ENCODE measurements around the gene PFKFB2. TPM values are rescaled to one million over a fixed set of nuclear protein-coding genes. Genes with fewer than 3 reads are reported as not detected.

PFKFB2 gene
- 10 to 100 TPM; 20.0 to 38.5 (median 25.8) TPM for polyA plus RNA-seq
- long read RNA-seq, donor 1 = 0 reads
- long read RNA-seq, donor 2, full-length matches to known transcripts = 2 of 2 reads
- long read RNA-seq, donor 2, partial matches to known transcripts = 0 of 2 reads
- long read RNA-seq, donor 2, other reads (novel, unspliced or antisense) = 0 of 2 reads
- long read RNA-seq, donor 3 = 0 reads
- long read RNA-seq, donor 4 = 0 reads
- long read RNA-seq, donor 5 = 0 reads
- long read RNA-seq, donor 6, full-length matches to known transcripts = 3 of 10 reads
- long read RNA-seq, donor 6, partial matches to known transcripts = 7 of 10 reads
- long read RNA-seq, donor 6, other reads (novel, unspliced or antisense) = 0 of 10 reads
- long read RNA-seq, donor 7 = 0 reads
- long read RNA-seq, donor 8 = 0 reads
- long read RNA-seq, donor 9, full-length matches to known transcripts = 1 of 1 reads
- long read RNA-seq, donor 9, partial matches to known transcripts = 0 of 1 reads
- long read RNA-seq, donor 9, other reads (novel, unspliced or antisense) = 0 of 1 reads
- long read RNA-seq, donor 10, full-length matches to known transcripts = 1 of 1 reads
- long read RNA-seq, donor 10, partial matches to known transcripts = 0 of 1 reads
- long read RNA-seq, donor 10, other reads (novel, unspliced or antisense) = 0 of 1 reads

- peak; percentile 99 to 100 for DNase-seq
- Histone ChIP-seq H3K27me3 (ENCODE audit: control insufficient read depth in 3 of 3, insufficient read depth in 3 of 3, low read length in 3 of 3) (no peaks in the 10 kb centered on the region), H3K9me3 (ENCODE audit: control insufficient read depth in 2 of 2, insufficient read depth in 1 of 2, low read depth in 1 of 2, low read length in 1 of 2) (no peaks in the 10 kb centered on the region), H3K4me3 (ENCODE audit: low read depth in 1 of 3, low read length in 3 of 3) (peak within 1 kb of the TSS; percentile 77 to 84 (median 78)), H3K36me3 (ENCODE audit: control insufficient read depth in 3 of 3, insufficient read depth in 2 of 3, low read depth in 1 of 3, low read length in 3 of 3) (peaks cover 0 to 4% (median 4%) of the 10 kb centered on the region in 3 donors), H3K4me1 (ENCODE audit: control insufficient read depth in 3 of 3, insufficient read depth in 2 of 3, low read depth in 1 of 3, low read length in 2 of 3) (peaks cover 1 to 49% (median 8%) of the 10 kb centered on the region in 3 donors), H3K27ac (ENCODE audit: low read depth in 1 of 3, low read length in 2 of 3) (peak within 1 kb of the TSS; percentile 92 to 98 (median 96))
- 1 to 3% (median 2%) methylated on average over 55 to 56 of the region's 56 CpGs for WGBS, 3 donors
- no peak for FAIRE-seq
Observed at GRCh38 chr1:207052911-207053769, at the start of gene PFKFB2. PFKFB2 (plus strand) TSS chr1:207053275; CDS start chr1:207054718, 1,443 bp downstream.

- DNase-seq = peak; percentile 88 to 95
- Histone ChIP-seq H3K27ac (ENCODE audit: low read depth in 1 of 3, low read length in 2 of 3) (peak overlapping the region; percentile 80 to 81 (median 80)), H3K36me3 (ENCODE audit: control insufficient read depth in 3 of 3, insufficient read depth in 2 of 3, low read depth in 1 of 3, low read length in 3 of 3) (peaks cover 0 to 6% (median 0%) of the 10 kb centered on the region in 3 donors), H3K9me3 (ENCODE audit: control insufficient read depth in 2 of 2, insufficient read depth in 1 of 2, low read depth in 1 of 2, low read length in 1 of 2) (peaks cover 0 to 11% of the 10 kb centered on the region in 2 donors), H3K4me3 (ENCODE audit: low read depth in 1 of 3, low read length in 3 of 3) (no peak overlapping the region), H3K4me1 (ENCODE audit: control insufficient read depth in 3 of 3, insufficient read depth in 2 of 3, low read depth in 1 of 3, low read length in 2 of 3) (peaks cover 0 to 73% (median 22%) of the 10 kb centered on the region in 3 donors), H3K27me3 (ENCODE audit: control insufficient read depth in 3 of 3, insufficient read depth in 3 of 3, low read length in 3 of 3) (no peaks in the 10 kb centered on the region)
- no peak for FAIRE-seq
- 6 to 32% (median 14%) methylated on average over 9 of the region's 9 CpGs for WGBS, 3 donors
Observed at GRCh38 chr1:207004931-207005830, 47.9 kb upstream of the PFKFB2 start.

- peaks cover 0 to 11% of the 10 kb centered on the region in 2 donors for H3K9me3 ChIP-seq (ENCODE audit: control insufficient read depth in 2 of 2, insufficient read depth in 1 of 2, low read depth in 1 of 2, low read length in 1 of 2)
- no peak for DNase-seq
- peaks cover 0 to 6% (median 0%) of the 10 kb centered on the region in 3 donors for H3K36me3 ChIP-seq (ENCODE audit: control insufficient read depth in 3 of 3, insufficient read depth in 2 of 3, low read depth in 1 of 3, low read length in 3 of 3)
- no peak for FAIRE-seq
- H3K4me1 ChIP-seq (ENCODE audit: control insufficient read depth in 3 of 3, insufficient read depth in 2 of 3, low read depth in 1 of 3, low read length in 2 of 3) = peaks cover 0 to 79% (median 26%) of the 10 kb centered on the region in 3 donors
- H3K4me3 ChIP-seq (ENCODE audit: low read depth in 1 of 3, low read length in 3 of 3) = no peak overlapping the region
- no peaks in the 10 kb centered on the region for H3K27me3 ChIP-seq (ENCODE audit: control insufficient read depth in 3 of 3, insufficient read depth in 3 of 3, low read length in 3 of 3)
- 40 to 73% (median 54%) methylated on average over 3 of the region's 3 CpGs for WGBS, 3 donors
- peak overlapping the region; percentile 80 to 81 (median 80) for H3K27ac ChIP-seq (ENCODE audit: low read depth in 1 of 3, low read length in 2 of 3)
Observed at GRCh38 chr1:207006083-207006482, 47.0 kb upstream of the PFKFB2 start.

DNA sequence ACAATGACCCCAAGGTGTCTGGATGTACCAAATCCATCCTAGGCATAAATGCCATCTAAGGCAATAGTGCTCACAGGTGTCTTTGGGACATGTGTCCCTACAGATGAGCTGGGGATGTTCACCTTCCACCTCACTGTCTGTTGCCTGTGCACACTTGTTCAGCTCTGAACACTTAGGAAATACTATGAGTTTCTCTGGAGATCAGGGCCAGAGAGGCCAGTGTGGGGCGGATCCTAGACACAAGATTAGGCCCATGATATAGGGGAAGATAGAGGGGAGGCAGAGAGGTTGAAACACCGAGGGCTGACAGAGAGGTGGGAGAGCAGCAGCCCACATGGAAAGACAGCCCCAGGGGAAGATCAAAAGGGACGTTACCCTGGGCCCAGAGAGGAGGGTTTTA lies 46.2 kb upstream of the PFKFB2 start:
- DNase-seq = peak in 1 of 2 donors; percentile 21
- WGBS, 3 donors = 44 to 58% (median 44%) methylated on average over 3 of the region's 3 CpGs
- Histone ChIP-seq H3K27me3 (ENCODE audit: control insufficient read depth in 3 of 3, insufficient read depth in 3 of 3, low read length in 3 of 3) (no peaks in the 10 kb centered on the region), H3K9me3 (ENCODE audit: control insufficient read depth in 2 of 2, insufficient read depth in 1 of 2, low read depth in 1 of 2, low read length in 1 of 2) (peaks cover 0 to 11% of the 10 kb centered on the region in 2 donors), H3K4me3 (ENCODE audit: low read depth in 1 of 3, low read length in 3 of 3) (no peak overlapping the region), H3K27ac (ENCODE audit: low read depth in 1 of 3, low read length in 2 of 3) (peak overlapping the region; percentile 28 to 73 (median 51)), H3K36me3 (ENCODE audit: control insufficient read depth in 3 of 3, insufficient read depth in 2 of 3, low read depth in 1 of 3, low read length in 3 of 3) (peaks cover 0 to 6% (median 0%) of the 10 kb centered on the region in 3 donors), H3K4me1 (ENCODE audit: control insufficient read depth in 3 of 3, insufficient read depth in 2 of 3, low read depth in 1 of 3, low read length in 2 of 3) (peaks cover 0 to 71% (median 23%) of the 10 kb centered on the region in 3 donors)
- no peak for FAIRE-seq

DNA sequence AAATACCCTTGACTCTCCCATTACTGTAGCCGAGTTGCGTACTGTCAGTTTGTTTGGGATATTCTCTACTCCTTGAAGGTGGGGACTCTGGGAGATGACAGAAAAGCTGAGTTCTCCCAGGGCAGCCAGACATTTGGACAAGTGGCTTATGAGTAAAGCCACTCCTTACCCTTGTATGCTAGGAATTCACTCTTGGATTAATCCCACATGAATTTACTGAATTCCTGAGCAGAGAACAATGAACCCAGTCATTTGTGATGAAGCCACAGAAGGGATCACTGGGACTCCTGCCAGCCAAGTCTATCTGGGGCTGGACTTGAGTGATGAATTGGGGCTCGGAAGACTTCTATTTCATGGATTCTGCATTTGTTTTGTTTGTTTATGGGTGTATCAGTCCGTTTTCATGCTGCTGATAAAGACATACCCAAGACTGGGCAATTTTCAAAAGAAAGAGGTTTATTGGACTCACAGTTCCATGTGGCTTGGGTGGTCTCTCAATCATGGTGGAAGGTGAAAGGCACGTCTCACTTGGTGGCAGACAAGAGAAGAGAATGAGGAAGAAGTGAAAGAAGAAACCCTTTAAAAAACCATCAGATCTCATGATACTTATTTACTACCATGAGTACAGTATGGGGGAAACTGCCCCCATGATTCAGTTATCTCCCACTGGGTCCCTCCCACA lies 45.6 kb upstream of the PFKFB2 start:
- WGBS, 3 donors = 53 to 59% (median 59%) methylated on average over 5 of the region's 5 CpGs
- Histone ChIP-seq H3K9me3 (ENCODE audit: control insufficient read depth in 2 of 2, insufficient read depth in 1 of 2, low read depth in 1 of 2, low read length in 1 of 2) (peaks cover 0 to 11% of the 10 kb centered on the region in 2 donors), H3K27ac (ENCODE audit: low read depth in 1 of 3, low read length in 2 of 3) (peak overlapping the region in 2 of 3 donors; percentile 51 to 73), H3K27me3 (ENCODE audit: control insufficient read depth in 3 of 3, insufficient read depth in 3 of 3, low read length in 3 of 3) (no peaks in the 10 kb centered on the region), H3K4me1 (ENCODE audit: control insufficient read depth in 3 of 3, insufficient read depth in 2 of 3, low read depth in 1 of 3, low read length in 2 of 3) (peaks cover 0 to 65% (median 23%) of the 10 kb centered on the region in 3 donors), H3K4me3 (ENCODE audit: low read depth in 1 of 3, low read length in 3 of 3) (no peak overlapping the region), H3K36me3 (ENCODE audit: control insufficient read depth in 3 of 3, insufficient read depth in 2 of 3, low read depth in 1 of 3, low read length in 3 of 3) (peaks cover 0 to 6% (median 0%) of the 10 kb centered on the region in 3 donors)
- FAIRE-seq = no peak
- peak; percentile 38 to 61 for DNase-seq

DNA sequence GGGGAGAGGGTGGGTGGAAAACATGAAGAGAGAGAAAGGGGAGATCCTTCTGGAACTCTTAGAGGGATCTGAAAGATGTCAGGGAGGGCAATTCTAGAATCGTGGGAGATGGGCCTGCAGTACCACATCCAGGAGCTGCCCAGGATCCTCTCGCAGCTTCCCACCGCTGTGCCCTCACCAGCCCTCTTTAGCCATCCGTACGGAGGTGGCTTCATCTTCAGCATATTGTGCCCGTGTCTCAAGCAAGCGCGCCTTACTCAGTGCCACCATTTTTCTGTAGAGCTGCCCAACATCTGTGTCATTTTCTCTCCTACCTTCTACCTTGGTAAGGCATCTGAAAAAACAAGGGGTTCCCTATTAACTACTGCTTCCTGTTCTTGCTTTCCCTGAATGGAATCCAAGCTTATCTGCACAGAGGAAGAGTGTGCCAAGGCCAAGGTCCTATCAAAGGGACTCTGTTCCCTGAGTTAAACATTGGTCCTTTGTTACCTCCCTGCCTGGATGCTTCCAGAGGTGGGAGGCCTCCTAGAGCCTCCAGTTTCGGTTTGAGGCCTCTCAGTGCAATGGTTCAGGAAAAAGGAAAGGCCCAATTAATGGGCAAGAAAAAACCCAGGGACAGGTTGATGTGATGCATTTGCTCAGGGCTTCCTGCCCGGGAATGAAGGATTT lies 43.8 kb upstream of the PFKFB2 start:
- Histone ChIP-seq H3K4me3 (ENCODE audit: low read depth in 1 of 3, low read length in 3 of 3) (no peak overlapping the region), H3K27ac (ENCODE audit: low read depth in 1 of 3, low read length in 2 of 3) (peak overlapping the region; percentile 71 to 86 (median 78)), H3K27me3 (ENCODE audit: control insufficient read depth in 3 of 3, insufficient read depth in 3 of 3, low read length in 3 of 3) (no peaks in the 10 kb centered on the region), H3K36me3 (ENCODE audit: control insufficient read depth in 3 of 3, insufficient read depth in 2 of 3, low read depth in 1 of 3, low read length in 3 of 3) (peaks cover 0 to 6% (median 0%) of the 10 kb centered on the region in 3 donors), H3K4me1 (ENCODE audit: control insufficient read depth in 3 of 3, insufficient read depth in 2 of 3, low read depth in 1 of 3, low read length in 2 of 3) (peaks cover 0 to 62% (median 23%) of the 10 kb centered on the region in 3 donors), H3K9me3 (ENCODE audit: control insufficient read depth in 2 of 2, insufficient read depth in 1 of 2, low read depth in 1 of 2, low read length in 1 of 2) (peaks cover 0 to 11% of the 10 kb centered on the region in 2 donors)
- peak; percentile 87 to 97 for DNase-seq
- 32 to 62% (median 51%) methylated on average over 10 of the region's 10 CpGs for WGBS, 3 donors
- no peak for FAIRE-seq
